ENCODE data around the gene WDR5.

The WDR5 gene

GRCh38 chr9:134132208-134132870 lies 3.5 kb upstream of the WDR5 start:
- DNase-seq = no peak

GRCh38 chr9:134134949-134135342 lies 936 bp upstream of the WDR5 start:
- DNase-seq = no peak

GRCh38 chr9:134136118-134136995 lies 475 bp downstream of the WDR5 start:
- no peak for DNase-seq

- DNase-seq = no peak
Measured at GRCh38 chr9:134136996-134137299, 1.1 kb downstream of the WDR5 start.

GRCh38 chr9:134138292-134138691 lies 2.4 kb downstream of the WDR5 start:
- DNase-seq = no peak

GRCh38 chr9:134139081-134139480 lies 3.2 kb downstream of the WDR5 start:
- no peak for DNase-seq

- no peak for DNase-seq
Measured at GRCh38 chr9:134141906-134142305, 6.0 kb downstream of the WDR5 start.

GRCh38 chr9:134144801-134145200 lies 8.9 kb downstream of the WDR5 start:
- no peak for DNase-seq

- DNase-seq = no peak
Measured at GRCh38 chr9:134145262-134145661, 9.4 kb downstream of the WDR5 start.

- no peak for DNase-seq
Measured at GRCh38 chr9:134146774-134147493, 11.1 kb downstream of the WDR5 start.

- no peak for DNase-seq
Measured at GRCh38 chr9:134149380-134149779, 13.5 kb downstream of the WDR5 start.

GRCh38 chr9:134150557-134151214 lies 14.8 kb downstream of the WDR5 start:
- DNase-seq = no peak

- no peak for DNase-seq
Measured at GRCh38 chr9:134152022-134152448, 16.2 kb downstream of the WDR5 start.

GRCh38 chr9:134152488-134152887 lies 16.6 kb downstream of the WDR5 start:
- no peak for DNase-seq

GRCh38 chr9:134153450-134153849 lies 17.6 kb downstream of the WDR5 start:
- no peak for DNase-seq

- no peak for DNase-seq
Measured at GRCh38 chr9:134154262-134154701, 18.4 kb downstream of the WDR5 start.

GRCh38 chr9:134155812-134156377 lies 20.0 kb downstream of the WDR5 start:
- no peak for DNase-seq

GRCh38 chr9:134156564-134157377 lies 20.9 kb downstream of the WDR5 start:
- no peak for DNase-seq

GRCh38 chr9:134157378-134157885 lies 21.6 kb downstream of the WDR5 start:
- DNase-seq = no peak

- no peak for DNase-seq
Measured at GRCh38 chr9:134158242-134158641, 22.4 kb downstream of the WDR5 start.

GRCh38 chr9:134158753-134159392 lies 23.0 kb downstream of the WDR5 start:
- no peak for DNase-seq
